Stimulated activated CD8-positive, alpha-beta memory T cell treated with anti-CD3 and anti-CD28 coated beads, Interleukin-2, amount 100 ng/mL, for 1 hour (primary cell): Measurements from ENCODE around the gene SYK.

Source experiments
- DNase-seq, 2 donors: peaks; one replicate each; pipeline ENCODE4 v3.0.0-alpha.2; 2020; ENCODE audit warnings: low read depth in 2 of 2

SYK gene

GRCh38 chr9:90825586-90825985 is 24.0 kb downstream of the SYK start:
- no peak for DNase-seq

GRCh38 chr9:90826326-90827020 is 24.9 kb downstream of the SYK start:
- DNase-seq: no peak

GRCh38 chr9:90827181-90827871 is 25.7 kb downstream of the SYK start:
- no peak for DNase-seq

GRCh38 chr9:90830051-90830450 is 28.4 kb downstream of the SYK start:
- DNase-seq: no peak

GRCh38 chr9:90830977-90831376 is 29.4 kb downstream of the SYK start:
- DNase-seq: no peak

- no peak for DNase-seq
Measured at GRCh38 chr9:90832261-90832660, 30.6 kb downstream of the SYK start.

- no peak for DNase-seq
Measured at GRCh38 chr9:90834828-90835595, 33.4 kb downstream of the SYK start.

- DNase-seq: no peak
Measured at GRCh38 chr9:90836411-90837080, 34.9 kb downstream of the SYK start.

GRCh38 chr9:90838098-90838497 is 36.5 kb downstream of the SYK start:
- DNase-seq: no peak

- DNase-seq: no peak
Measured at GRCh38 chr9:90838581-90839154, 37.0 kb downstream of the SYK start.

GRCh38 chr9:90839183-90839728 is 37.6 kb downstream of the SYK start:
- DNase-seq: no peak

- DNase-seq: no peak
Measured at GRCh38 chr9:90840696-90841095, 39.1 kb downstream of the SYK start.

- no peak for DNase-seq
Measured at GRCh38 chr9:90841213-90841612, 39.6 kb downstream of the SYK start.

- DNase-seq: no peak
Measured at GRCh38 chr9:90841615-90842014, 40.0 kb downstream of the SYK start.

GRCh38 chr9:90842176-90842777 is 40.7 kb downstream of the SYK start:
- DNase-seq: no peak

GRCh38 chr9:90842996-90843395 is 41.4 kb downstream of the SYK start:
- DNase-seq: no peak

- DNase-seq: no peak
Measured at GRCh38 chr9:90843525-90843924, 41.9 kb downstream of the SYK start.

GRCh38 chr9:90844326-90844725 is 42.7 kb downstream of the SYK start:
- DNase-seq: no peak

GRCh38 chr9:90846770-90847419 is 45.3 kb downstream of the SYK start:
- no peak for DNase-seq

- DNase-seq: no peak
Measured at GRCh38 chr9:90847971-90848370, 46.4 kb downstream of the SYK start.

- DNase-seq: no peak
Measured at GRCh38 chr9:90848866-90849265, 47.2 kb downstream of the SYK start.
